GM19452 (cell line): ENCODE results near the gene ADGRB2.

Experiments
- ATAC-seq: cut with Tn5 transposase; IDR thresholded peaks from one replicate; pipeline ENCODE4 v1.9.1; 2021; ENCODE audit not compliant: unreplicated experiment

The ADGRB2 gene

DNA sequence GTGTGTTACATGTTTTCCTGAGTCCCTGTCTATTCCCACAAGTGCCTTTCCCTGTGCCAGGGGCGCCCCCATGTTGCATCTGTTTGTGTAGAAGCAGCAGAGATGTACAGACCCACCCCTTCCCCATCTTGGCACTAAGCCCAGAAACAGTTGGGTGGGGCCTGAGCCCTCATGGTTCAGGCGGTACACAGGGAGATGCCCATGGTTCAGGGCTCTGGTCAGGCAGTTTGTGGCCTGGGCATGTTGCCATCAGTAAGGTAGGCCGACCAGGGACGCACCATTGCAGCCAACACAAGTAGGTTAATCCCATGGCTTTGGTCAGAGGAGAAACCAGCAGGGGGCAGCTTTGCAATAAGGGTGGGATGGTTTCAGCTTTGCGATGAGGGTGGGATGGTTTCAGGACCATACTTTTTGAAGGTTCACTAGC is 914 bp upstream of the ADGRB2 start:
- no peak for ATAC-seq

DNA sequence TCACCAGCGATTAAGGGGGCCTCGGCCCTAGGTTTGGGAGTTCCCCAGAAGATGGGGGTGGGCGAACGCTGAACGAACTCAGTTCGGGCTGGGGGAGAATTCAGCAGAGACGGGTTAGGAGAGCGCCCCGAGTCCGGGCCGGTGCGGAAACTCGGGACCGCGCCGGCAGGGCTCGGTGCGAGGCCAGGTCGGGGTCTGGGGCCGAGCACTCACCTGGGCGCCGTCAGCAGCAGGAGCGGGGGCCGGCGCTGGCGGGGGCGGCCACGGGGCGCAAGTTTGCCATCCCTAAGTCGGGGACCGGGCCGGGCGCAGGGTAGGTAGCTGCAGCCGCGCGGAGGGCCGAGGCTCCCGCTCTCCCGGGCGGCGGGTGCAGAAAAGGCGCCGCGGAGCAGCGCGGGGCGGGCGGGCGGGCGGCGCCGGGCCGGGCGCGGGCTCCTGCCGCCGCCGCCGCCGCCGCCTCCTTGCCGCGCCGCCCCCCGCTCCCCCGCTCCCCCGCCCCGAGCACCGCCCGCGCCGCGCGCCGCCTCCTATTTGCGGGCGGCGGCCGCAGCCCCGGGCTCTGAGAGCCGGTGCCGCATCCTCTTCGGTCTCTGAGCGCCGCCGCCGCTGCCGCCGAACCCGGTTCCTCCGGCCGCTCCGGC is 349 bp downstream of the ADGRB2 start:
- no peak for ATAC-seq

DNA sequence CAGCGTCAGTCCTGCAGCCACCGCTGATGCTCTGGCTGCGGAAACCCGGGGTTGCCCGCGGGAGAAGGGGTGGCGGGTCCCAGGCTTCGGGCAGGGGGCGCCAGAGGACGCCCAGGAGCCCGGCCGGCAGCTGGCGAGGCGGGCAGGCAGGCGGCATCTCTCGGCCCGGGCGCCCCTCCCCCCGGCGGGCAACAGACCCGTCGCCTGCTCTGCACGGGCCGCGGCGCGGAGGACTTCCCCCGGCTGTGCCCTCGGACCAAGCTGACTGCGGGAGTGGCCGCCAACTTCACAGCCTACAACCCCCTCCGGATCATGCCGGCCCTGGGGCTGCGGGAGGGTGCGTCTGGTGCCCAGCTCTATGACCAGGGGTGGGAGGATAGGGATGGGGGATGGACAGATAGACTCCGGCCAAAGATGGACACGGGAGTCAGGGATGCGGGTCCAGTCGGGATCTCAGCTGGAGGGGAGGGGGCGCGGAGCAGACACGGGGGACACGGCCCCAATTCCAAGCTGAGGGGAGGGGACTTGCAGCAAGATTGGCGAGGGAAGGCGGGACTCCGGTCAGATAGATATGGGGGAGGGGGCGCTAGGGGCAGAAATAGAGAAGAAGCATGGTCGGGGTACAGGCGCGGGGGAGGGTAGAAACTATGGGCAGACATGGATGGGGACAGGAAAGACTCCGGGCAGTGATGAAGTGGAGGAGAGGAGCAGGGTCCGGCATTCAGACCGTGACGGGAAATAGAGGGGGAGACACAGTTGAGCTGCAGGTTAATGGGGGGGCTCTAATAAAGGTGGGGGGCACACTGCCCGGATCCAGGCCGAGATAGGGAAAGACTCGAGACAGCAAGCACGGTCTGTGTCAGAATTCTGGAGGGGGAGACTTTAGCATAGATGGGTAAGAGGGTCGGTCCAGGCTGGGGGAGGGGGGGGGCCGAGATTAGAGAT is 1.1 kb downstream of the ADGRB2 start:
- ATAC-seq = no peak

DNA sequence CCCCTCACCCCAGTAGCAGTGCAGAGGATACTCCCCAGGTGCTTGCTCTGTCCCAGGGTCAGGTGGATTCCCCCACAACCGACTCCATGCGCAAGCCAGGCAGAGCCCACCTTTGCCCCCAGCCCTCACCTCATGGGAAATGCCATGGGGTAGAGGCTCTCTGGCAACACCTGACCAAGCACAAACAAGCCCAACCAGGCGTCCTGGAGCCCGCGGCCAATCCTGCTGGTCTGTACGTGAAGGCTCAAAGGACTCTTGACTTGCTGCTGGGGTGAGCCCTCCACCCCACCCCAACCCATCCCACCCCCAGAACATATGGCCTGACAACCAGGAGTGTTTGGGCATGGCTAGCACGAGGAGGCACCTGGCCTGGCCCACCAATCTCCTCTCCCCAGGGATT is 1.8 kb downstream of the ADGRB2 start:
- ATAC-seq = no peak

DNA sequence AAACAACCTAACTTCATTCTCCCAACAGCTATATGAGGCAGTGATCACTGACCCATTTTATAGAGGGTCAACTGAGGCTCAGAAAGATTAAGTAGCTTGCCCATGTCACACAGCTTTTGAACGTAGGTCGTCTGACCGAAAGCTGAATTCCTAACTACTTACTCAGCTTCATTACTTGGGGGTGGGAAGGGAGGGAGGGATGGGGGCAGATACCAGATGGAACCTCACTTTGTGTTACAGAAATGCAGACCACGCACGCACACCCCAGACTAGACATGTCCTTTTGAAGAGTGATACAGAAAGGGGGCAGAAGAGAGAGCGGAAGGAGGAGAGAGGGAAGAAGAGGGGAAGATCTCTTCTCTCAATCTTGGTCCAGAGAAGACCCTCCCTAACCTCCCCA is 2.3 kb downstream of the ADGRB2 start:
- no peak for ATAC-seq

DNA sequence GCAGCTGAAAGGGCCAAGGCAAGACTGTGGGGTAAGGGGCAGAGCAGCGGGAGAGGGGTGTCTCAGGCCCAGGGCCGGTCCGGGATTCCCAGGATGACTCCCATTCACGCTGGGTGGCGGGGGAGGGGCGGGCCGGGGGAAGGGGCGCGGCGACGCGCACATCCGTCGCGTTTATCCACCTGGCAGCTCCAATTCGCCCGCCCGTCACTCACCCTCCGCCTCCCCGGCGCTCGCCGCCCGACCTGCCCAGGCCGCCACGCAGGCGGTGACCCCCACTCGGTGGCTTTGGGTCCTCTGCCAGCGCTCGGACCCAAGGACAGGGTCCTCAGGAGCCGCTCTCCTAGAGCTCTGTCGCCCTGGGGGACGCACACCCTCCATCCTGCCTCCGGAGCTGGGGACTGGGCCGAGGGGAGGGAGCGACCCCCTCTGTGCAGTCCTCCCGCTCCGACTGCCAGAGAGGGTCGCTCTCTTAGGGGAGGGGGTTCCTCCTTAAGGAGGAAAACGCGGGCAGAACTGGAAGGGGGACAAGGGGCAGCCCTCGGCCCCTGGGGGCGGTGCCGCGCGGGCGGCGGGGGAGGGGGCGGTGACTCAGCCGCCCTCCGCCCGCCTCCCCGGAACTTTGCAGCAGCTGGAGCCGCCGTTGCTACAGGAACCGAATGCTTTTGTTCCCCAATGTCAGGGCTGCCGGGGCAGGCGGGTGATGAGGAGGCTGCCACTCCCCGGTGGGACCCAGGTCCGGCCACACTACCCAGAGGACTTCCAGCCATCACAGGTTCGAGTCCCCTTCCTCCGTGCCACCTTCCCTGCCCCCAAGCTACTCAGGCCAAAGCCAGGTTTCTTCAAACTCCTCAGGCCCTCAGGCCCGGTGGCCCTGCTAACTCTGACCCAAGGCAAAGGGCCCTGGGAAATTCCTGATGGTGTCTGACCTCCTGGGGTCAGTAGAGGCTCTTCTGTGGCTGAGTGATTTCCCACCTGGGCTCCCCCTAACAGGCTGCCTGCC is 3.4 kb downstream of the ADGRB2 start:
- ATAC-seq = no peak

DNA sequence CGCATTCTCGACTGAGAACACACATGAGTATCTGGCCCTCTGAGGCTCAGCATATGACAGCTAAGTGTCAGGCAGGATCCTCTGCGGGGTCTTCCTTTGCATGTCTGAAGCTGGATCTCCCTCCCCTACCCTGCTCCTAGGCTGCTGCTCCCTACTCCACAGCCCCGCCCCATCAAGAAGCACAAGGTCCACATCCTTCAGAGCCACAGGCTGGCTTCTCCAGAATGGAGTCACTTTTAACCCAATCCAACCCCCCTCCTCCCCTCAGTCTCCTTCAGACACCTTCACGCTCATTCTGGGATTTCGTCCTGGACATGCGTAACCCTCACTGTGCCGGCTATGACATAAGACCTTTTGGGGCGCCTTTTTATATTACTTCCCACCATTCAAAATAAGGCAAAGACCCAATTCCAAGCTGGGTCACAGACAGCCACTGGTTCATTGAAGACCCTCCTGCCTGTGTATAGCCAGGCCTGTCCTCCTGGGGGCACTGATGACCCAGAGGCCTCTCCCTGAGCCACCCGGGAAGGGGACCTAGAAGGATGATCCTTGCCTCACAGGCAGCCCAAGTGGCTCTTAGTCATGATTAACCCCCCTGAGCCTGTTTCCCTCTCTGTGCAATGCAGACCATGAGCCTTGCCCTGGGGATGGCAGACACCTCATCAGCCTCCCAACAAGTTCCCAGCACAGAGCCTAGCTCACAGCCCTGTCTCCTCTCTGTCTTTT is 4.7 kb downstream of the ADGRB2 start:
- ATAC-seq = no peak

DNA sequence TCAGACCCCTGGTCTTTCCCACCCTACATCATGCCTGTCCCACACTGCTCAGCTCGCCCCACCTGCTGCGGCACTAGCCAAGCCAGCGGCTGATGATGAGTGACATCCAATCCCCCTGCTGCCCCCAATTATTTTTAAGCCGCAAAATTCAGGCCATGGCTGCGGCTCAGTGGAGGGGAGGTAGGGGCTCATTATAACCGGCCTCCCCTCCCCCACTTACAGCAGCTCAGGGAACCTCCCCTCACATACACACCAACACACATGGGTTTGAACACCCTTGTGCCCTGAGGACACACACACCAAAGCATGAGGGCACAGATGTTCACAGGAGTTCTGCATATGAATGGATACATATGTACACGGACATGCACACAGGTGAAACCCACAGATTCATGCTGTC is 5.3 kb downstream of the ADGRB2 start:
- ATAC-seq = no peak

DNA sequence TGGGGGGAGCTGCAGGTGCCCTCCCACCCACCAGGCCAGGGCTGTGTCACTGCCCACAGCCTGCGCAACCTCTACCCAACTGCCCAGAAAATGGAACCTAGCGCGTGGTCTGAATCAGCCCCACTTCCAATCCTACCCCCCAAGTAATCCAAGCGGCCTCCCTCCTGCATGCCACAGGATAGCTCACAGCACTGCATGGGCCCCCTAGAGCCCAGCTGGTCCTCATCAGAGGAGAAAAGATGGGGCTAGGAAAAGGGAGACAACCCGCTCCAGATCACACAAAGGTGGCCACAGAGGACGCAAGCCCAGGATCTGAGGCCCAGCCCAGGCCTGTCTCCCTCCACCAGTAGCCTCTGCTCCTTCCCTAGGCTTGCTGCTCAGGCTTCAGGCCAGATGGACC is 6.2 kb downstream of the ADGRB2 start:
- ATAC-seq = no peak

DNA sequence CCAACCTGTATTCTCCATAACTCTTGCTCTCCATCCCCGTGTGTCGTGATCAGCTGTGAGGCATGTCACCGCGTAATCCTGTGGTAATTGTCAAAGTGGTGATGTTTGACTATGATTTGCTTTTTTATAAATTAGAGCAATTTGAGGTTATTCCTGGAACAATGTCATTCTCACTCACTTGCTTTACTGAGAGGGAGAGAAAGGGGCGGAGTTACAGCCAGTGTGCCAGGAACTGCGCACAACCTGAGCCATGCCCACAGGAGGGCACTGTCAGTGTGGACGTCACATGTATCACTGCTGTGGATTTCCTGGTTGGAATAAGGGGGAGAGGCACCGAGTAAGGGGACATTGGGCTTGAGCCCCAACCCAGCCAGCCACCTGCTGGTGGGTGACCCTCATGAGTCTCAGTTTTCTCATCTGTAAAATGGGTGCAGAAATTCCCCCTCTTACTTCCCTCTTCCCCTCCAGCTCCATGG is 6.9 kb downstream of the ADGRB2 start:
- ATAC-seq = no peak

DNA sequence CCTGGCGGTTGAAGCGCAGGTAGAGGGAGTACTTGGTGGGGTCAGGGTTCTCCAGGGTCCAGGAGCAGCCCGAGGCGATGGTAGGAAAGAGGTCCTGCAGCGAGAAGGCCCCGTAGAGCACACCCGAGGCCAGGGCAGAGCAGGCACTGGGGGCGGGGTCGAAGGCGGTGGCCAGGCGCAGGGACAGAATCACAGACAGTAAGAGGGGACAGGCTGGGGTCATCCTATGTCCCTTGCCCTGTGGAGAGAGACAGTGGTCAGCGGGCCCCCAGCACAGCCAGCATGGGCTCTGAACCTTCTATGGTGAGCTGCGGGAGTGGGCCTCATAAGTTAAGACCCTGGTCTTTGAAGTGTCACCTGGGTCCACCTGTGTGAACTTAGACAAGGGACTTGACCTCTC is 7.6 kb downstream of the ADGRB2 start:
- ATAC-seq = no peak

DNA sequence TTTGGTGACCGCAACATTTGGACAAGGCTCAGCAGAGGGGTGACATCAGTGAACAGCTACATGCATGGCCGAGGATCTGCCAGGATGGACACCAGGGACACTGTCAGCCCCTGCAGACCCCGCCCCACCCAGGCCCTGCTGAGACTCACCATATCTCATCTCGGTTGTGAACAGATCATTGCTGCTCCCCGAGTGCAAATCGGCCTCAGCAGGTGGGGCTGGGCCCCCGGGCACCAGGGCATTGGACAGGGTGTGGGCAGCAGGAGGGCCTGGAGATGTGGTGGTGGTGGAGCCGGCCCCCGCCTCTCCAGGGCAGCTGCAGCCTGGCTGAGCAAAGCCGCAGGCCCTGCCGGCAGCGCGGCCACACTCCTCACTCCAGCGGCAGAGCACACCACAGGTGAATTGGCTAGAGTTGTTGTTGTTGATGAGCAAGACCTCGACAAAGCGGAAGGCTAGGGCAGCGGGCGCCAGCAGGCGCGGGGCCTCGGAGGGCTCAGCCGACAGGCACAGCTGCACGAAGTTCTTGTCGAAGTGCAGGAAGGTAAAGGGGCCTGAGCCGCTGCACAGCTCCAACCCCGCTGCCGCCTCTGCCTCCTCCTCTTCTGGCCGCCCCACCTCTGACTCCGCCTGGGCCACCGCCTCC is 8.2 kb downstream of the ADGRB2 start:
- ATAC-seq = no peak

DNA sequence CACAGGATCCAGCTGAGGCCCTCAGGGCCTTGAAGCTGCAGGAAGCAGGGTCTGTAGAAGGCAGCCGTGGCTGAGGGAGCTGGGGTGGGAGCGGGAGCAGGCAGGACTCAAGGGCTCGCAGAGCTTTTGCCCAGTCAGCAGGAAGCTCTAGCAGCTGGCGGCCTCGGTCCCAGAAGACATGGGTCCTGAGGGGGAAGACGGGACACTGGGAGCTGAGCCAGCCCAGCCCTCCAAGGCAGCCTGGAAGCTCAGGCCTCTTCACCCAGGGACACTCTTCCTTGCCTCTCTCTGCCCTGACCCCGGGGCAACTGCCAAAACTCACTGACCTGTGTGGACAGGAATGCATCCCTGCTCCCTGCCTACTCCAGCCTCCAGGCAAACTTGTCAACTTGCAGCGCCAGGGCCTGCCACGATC is 8.9 kb downstream of the ADGRB2 start:
- ATAC-seq = no peak

DNA sequence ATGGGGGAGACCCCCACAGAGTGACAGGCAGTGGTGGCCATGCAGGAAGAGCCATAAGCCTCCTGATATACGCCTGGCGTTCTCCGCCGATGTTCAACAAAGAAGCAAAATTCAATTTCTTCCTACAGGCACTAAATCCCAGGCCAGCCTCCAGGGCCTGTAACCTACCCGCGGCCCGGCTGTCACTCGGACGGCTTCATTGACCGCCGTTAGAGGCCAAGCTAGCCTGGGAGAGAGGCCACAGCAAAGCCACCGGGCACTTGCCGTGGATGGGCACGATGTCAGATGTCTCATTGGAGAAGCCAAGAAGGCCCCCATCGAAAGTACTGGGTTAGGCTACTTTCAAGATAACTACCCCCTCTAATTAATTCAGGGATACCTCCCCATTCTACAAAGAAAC is 9.7 kb downstream of the ADGRB2 start:
- no peak for ATAC-seq

DNA sequence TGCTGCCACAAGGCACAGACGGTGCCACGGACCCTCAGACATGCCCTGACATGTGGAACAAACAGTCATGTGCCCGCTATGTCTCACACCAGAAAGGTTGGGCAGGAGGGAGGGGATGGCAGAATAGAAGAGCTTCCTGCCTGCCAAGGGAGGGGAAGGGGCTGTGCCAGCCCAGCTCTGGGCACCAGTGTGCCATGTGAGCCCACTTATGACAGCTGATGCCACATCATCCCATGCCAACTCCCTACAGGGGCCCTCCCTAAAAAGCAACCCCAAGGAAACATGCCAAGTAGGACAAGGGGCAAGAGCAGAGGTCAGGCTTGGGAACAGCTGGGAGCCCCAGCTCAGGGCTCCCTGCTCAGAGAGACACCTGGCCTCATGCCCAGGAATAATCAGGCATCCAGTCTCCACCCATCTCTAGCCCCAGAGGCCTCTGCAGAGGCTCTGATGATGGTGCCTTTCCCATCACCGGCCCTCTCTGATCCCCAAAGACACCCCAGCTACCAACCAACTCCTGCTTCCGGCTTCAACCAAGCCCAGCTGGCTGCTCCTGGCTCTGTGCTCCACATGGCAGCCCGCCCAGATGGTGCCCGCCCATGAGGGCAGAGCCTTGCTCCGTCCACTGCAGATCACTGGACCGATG is 10.3 kb downstream of the ADGRB2 start:
- ATAC-seq = no peak

DNA sequence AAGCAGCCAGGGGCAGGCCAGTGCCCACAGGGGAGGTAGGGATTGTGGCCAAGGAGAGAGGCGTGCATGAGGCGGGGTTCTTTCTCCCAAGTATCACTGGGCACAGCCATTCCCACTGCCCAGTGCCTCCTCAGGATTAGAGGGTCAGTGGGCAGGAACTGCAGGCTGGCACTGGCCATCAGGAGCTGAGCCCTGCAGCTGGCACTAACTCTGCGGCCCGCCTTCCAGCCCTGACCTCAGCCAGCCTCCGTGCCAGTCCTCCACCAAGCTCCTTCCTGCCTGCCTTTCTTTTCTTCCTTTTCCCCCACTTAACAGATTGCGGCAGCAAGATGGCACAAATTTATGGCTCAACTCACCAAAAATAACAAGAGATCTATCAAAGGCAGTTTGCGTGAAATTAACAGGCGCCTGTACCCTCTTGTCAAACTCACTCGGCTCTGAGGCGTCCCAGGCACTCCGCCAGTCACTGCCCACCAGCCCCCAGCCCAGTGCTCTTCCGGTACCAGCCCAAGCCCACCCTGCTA is 11.1 kb downstream of the ADGRB2 start:
- ATAC-seq = no peak

DNA sequence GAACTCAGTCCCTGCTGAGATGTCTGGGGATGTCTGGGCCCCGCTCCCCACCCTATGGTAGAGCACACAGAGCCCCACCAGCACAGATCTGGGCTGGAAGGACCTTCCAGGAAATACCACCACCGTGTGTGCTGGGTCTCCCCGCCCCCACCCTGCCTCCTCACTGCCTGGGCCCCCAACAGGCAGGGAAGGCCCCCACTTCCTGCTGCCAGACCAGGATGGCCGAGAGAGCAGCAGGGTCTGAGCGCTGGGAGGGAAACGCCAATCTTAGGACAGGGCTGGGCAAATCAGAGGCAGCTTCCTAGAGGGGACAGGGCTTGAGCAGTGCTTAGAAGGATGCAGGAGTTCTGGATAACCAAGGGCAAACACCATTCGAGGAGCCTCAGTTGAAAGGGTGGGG is 11.9 kb downstream of the ADGRB2 start:
- ATAC-seq = no peak

DNA sequence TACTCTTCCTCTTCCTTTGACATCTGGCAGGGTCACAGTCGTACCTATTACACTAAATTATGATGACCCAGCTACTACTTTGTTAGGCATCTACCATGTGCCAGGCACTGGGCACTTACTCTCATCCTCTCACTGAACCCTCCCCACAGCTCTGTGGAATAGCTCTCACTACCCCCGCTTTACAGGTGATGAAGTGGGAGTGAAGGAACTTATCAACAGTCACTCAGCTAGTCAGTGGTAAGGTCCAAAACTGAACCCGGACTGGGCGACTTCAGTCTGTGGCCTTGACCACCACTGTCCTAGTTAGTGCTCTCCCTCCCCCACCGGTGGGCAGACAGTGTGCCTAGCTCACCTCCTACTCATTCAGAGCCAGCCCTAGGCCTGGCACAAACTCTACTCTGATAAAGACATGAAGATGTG is 12.3 kb downstream of the ADGRB2 start:
- ATAC-seq = no peak

DNA sequence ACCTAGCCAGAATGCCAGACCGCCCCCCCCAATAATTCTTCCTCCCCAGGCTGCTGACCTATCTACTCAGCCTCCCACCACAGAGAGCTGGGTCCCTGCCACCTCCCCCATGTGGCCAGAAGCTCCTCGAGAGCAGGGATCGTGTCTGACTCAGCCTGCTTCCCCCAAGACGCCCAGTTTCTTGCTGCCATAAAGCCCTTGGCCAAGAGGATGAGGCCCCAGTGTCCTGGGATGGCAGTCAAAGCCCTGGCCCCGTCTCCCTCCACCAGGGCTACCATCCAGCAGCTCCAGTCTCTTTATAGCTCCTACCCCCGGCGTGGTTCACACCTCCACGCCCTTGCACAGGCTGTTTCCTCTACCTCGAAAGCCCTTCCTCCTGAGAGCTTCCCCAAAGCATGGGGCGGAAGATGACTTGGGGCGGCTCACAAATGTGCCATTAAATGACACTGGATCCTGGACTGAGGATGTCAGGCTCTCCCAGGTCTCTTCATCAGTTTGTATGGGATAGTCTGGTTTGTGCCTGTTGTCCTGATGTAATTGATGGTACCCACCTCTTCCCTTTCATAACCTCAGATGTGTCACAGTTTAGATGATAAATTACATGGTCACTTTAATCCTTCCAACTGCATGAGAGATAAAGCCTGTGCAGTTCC is 13.2 kb downstream of the ADGRB2 start:
- no peak for ATAC-seq
